ENCODE data around the gene URGCP. TPM values are rescaled to one million over a fixed set of nuclear protein-coding genes. Genes with fewer than 3 reads are reported as not detected.
"Not testable (repeated sequence)": the region's sequence is repeated elsewhere in the genome, so short reads cannot be mapped to it uniquely, and the experiment has no call there.

Gene URGCP
- total RNA-seq, 2 donors from 2014 or later: 23.2 to 23.8 TPM

DNA sequence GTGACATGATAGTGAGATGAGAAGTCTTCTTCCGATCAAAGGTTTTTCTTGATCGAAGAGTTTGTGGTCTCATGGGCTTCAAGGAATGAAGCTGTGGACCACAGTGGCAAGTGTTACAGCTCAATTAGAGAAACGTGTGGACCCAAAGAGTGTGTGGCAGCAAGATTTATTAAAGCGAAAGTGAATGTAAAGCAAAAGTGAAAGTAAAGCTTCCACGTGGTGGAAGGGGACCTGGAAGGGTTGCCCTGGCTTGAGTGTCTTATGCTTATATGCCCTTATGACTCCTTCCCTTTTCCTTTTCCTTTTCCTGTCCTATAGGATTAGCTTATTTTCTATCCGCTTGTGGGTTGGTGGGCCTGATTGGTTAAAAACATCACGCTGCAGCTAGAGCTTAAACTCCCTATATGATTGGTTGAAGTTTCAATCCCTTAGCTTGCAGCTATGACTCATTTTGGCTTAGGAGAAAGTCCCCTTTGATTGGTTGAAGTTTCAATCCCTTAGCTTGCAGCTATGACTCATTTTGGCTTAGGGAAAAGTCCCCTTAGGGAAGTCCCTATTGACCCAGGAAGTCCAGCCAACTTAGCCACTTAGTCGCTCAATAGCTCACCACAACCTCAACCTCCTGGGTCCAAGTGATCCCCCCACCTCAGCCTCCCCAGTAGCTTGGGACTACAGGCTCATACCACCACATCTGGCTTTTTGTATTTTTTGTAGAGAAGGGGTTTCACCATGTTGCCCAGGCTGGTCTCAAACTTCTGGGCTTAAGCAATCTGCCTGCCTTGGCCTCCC, 71.7 kb downstream of the URGCP start:
- Histone ChIP-seq H3K27me3 (ENCODE audit: control insufficient read depth, insufficient read depth, low read length, poor library complexity, severe bottlenecking) (no peaks in the 10 kb centered on the region), H3K27ac (ENCODE audit: low read depth, low read length) (no peak overlapping the region), H3K4me1 (ENCODE audit: control insufficient read depth, insufficient read depth, low read length) (peaks cover 3% of the 10 kb centered on the region), H3K9me3 (ENCODE audit: control insufficient read depth, low read length) (peaks cover 21% of the 10 kb centered on the region), H3K9ac (ENCODE audit: extremely low read depth, low read length, poor library complexity, severe bottlenecking) (no peak overlapping the region), H3K36me3 (ENCODE audit: control insufficient read depth, insufficient read depth, low read length) (no peaks in the 10 kb centered on the region), H3K4me3 (ENCODE audit: low read length) (no peak overlapping the region)
- no peak overlapping the region for H3K4me3 Mint-ChIP-seq
- TF ChIP-seq, protein P1, sequence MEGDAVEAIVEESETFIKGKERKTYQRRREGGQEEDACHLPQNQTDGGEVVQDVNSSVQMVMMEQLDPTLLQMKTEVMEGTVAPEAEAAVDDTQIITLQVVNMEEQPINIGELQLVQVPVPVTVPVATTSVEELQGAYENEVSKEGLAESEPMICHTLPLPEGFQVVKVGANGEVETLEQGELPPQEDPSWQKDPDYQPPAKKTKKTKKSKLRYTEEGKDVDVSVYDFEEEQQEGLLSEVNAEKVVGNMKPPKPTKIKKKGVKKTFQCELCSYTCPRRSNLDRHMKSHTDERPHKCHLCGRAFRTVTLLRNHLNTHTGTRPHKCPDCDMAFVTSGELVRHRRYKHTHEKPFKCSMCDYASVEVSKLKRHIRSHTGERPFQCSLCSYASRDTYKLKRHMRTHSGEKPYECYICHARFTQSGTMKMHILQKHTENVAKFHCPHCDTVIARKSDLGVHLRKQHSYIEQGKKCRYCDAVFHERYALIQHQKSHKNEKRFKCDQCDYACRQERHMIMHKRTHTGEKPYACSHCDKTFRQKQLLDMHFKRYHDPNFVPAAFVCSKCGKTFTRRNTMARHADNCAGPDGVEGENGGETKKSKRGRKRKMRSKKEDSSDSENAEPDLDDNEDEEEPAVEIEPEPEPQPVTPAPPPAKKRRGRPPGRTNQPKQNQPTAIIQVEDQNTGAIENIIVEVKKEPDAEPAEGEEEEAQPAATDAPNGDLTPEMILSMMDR (conservative IDR thresholded peaks at IDR 0.05): no peak
- H3K27ac Mint-ChIP-seq: no peak overlapping the region
- no peaks in the 10 kb centered on the region for H3K36me3 Mint-ChIP-seq (ENCODE audit: low read depth)
- no peak for DNase-seq
- 91% methylated on average over 2 to 8 of the region's 8 CpGs for WGBS, 2 experiments (ENCODE audit: insufficient coverage in 1 of 2, insufficient read length in 1 of 2)
- no peaks in the 10 kb centered on the region for H3K4me1 Mint-ChIP-seq
- peaks cover 19% of the 10 kb centered on the region for H3K9me3 Mint-ChIP-seq
- no peaks in the 10 kb centered on the region for H3K27me3 Mint-ChIP-seq (ENCODE audit: insufficient read depth)

DNA sequence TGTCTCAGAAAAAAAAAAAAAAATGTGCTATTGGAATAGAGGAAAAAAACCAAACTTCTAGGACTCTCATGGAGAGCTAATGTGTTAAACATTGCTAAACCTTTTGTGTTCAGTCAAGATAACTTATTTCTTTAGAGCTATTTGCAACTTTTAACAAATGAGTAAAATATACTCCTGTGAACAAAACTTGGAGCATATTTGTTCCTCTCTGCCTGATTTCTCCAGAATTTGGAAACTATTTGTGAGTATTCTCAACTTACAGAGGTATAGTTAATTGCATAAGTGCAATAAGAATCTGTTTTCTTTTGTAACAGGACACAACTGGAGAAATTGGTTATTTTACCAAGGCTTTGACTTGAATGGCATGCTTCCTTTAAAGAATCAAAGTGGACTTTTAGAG, 75.5 kb downstream of the URGCP start:
- not testable (repeated sequence) for H3K27me3 Mint-ChIP-seq (ENCODE audit: insufficient read depth); H3K36me3 Mint-ChIP-seq (ENCODE audit: low read depth); H3K36me3 ChIP-seq (ENCODE audit: control insufficient read depth, insufficient read depth, low read length); DNase-seq; H3K4me3 Mint-ChIP-seq; H3K27ac ChIP-seq (ENCODE audit: low read depth, low read length); H3K4me3 ChIP-seq (ENCODE audit: low read length); H3K27ac Mint-ChIP-seq; H3K4me1 ChIP-seq (ENCODE audit: control insufficient read depth, insufficient read depth, low read length); H3K27me3 ChIP-seq (ENCODE audit: control insufficient read depth, insufficient read depth, low read length, poor library complexity, severe bottlenecking); H3K9ac ChIP-seq (ENCODE audit: extremely low read depth, low read length, poor library complexity, severe bottlenecking)
- peaks cover 13% of the 10 kb centered on the region for H3K4me1 Mint-ChIP-seq
- H3K9me3 ChIP-seq (ENCODE audit: control insufficient read depth, low read length): peaks cover 21% of the 10 kb centered on the region
- peaks cover 25% of the 10 kb centered on the region for H3K9me3 Mint-ChIP-seq

Other genes starting within 250 kb of the URGCP start
- gene COA1, start 177.1 kb downstream of the URGCP start, total RNA-seq: 100 to 1,000 TPM; 104 to 144 TPM
- 10 to 100 TPM; 32.0 to 41.2 TPM for gene BLVRA, start 147.9 kb downstream of the URGCP start, total RNA-seq
- 10 to 100 TPM; 86.5 to 91.0 TPM for gene MRPS24, start 37.1 kb downstream of the URGCP start, total RNA-seq
- gene UBE2D4, start 19.8 kb upstream of the URGCP start, total RNA-seq: 10 to 100 TPM in 1 of 2 donors, 1 to 10 TPM in 1; 10.0 to 10.7 TPM
- gene SPDYE1, start 91.3 kb upstream of the URGCP start, total RNA-seq: under 1 TPM in 1 of 2 donors, not detected in 1; 0.15 TPM
- 10 to 100 TPM; 47.0 to 50.9 TPM for gene DBNL, start 138.1 kb upstream of the URGCP start, total RNA-seq
- gene PGAM2, start 159.0 kb upstream of the URGCP start, total RNA-seq: 1 to 10 TPM; 1.2 to 1.3 TPM
- 10 to 100 TPM; 23.6 to 27.0 TPM for gene POLM, start 175.9 kb upstream of the URGCP start, total RNA-seq
- 10 to 100 TPM; 55.2 to 65.8 TPM for gene AEBP1, start 197.7 kb upstream of the URGCP start, total RNA-seq
- 100 to 1,000 TPM; 127 to 141 TPM for gene POLD2, start 217.0 kb upstream of the URGCP start, total RNA-seq
- gene MYL7, start 234.7 kb upstream of the URGCP start, total RNA-seq: 100 to 1,000 TPM; 115 to 120 TPM